H1 (cell line): Measurements from ENCODE around the gene ANP32A. TPM values are rescaled to one million over a fixed set of nuclear protein-coding genes. Genes with fewer than 3 reads are reported as not detected.

Source experiments
- BCL11A ChIP-seq, 2 experiments: IDR thresholded peaks; one replicate each; pipeline ENCODE4 v1.6.1; 2011; ENCODE audit warnings: low read depth in 2 of 2, low read length in 2 of 2, mild to moderate bottlenecking in 2 of 2
- JUN ChIP-seq: IDR thresholded peaks from 2 replicates; pipeline ENCODE4 v1.6.1; 2011; ENCODE audit warnings: low read depth, mild to moderate bottlenecking, improper control_type of control experiment, low read length
- POLR2A ChIP-seq, 2 experiments: IDR thresholded peaks; 1 replicate in 1 of 2; 2 replicates in 1 of 2; pipeline ENCODE4 v1.6.1; 2011; ENCODE audit warnings: low read depth in 2 of 2, low read length in 2 of 2, mild to moderate bottlenecking in 2 of 2; ENCODE audit errors: control extremely low read depth in 1 of 2
- polyA plus RNA-seq, 7 experiments: library from polyadenylated mRNA; depleted of rRNA in 3 of 7; stranded (reverse) in 5 of 7; unstranded in 2 of 7; fragments of >200 nt in 5 of 7; fragments of 200-250 nt in 2 of 7; gene quantifications; 1 replicate in 5 of 7; 2 replicates in 1 of 7; 4 replicates in 1 of 7; pipeline versions ENCODE4 v1.2.1 to v1.2.3, GENCODE V29; 2011 to 2013; ENCODE audit warnings: missing spikeins in 2 of 7, mixed read lengths in 2 of 7
- total RNA-seq: library from RNA; stranded (reverse); fragmentation: NEBNext Ultra II Directional; extraction: Animal tissue kit (Norgen Biotek cat#: 25700); gene quantifications from 2 replicates; pipeline ENCODE4 v1.2.1, GENCODE V29; 2021

ANP32A gene
- total and polyA plus RNA-seq, 2 of the 8 experiments (the other 6 are each of a cell fraction or from before 2014, with no cell fraction given), result 70.8 to 295 TPM

DNA sequence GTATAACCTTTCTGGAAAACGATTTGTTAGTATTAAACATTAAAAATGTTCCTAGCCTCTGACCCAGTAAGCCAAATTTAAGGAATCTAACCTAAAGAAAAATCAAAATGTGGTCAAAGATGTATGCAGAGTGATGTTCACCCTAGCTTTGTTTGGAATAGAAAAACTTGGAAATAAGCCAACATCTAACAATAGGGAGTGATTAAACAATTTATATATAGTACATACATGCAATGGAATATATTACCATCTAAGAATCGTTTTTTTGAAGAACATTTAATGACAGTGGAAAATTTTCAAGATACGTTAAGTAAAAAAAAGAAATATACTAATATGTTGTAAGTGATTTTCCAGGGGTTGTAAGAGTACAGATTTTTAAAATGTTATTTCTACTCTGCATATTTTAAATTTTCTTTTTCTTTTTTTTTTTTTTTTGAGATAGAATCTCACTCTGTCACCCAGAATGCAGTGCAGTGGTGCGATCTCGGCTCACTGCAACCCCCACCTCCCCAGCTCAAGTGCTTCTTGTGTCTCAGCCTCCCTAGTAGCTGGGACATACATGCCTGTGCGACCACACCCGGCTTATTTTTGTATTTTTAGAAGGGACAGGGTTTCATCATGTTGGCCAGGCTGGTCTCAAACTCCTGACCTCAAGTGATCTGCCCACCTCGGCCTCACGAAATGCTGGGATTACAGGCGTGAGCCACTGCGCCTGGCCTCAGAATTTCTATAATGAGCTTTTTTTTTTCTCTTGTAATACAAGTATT, 54.9 kb downstream of the ANP32A start (continued):
- no peak for TF ChIP-seq BCL11A (IDR thresholded peaks at IDR 0.05; ENCODE audit: low read depth in 2 of 2, low read length in 2 of 2)
- no peak for TF ChIP-seq JUN
- TF ChIP-seq POLR2A (IDR thresholded peaks at IDR 0.05; ENCODE audit: control extremely low read depth in 1 of 2, low read depth in 2 of 2, low read length in 2 of 2), result no peak
- TF ChIP-seq, all 59 proteins: peak for 0
